ENCODE results near the gene PCSK5. TPM values are rescaled to one million over a fixed set of nuclear protein-coding genes. Genes with fewer than 3 reads are reported as not detected.

The PCSK5 gene
- polyA plus RNA-seq, 1 donor (not counting 4 experiments of a cell fraction or from before 2014, with no cell fraction given): 1.9 TPM

DNA sequence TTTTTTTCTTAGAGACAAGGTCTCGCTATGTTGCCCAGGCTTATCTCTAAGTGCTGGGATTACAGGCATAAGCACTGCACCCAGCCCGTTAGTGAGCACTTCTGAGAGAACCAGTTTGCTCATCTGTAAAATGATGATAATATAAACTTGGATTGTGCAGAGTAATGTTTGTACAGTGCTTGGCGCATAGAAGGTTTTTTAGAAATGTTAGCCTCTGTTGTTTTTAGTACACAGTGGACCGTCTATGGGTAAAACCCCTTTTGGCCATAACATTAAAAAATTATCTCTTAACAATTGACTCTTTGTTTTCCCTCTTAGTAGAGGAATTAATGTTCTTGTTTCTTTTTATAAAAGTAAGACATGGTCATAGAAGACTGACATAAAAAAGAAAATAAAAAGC, 202.1 kb downstream of the PCSK5 start:
- H4K20me1 ChIP-seq (ENCODE audit: control insufficient read depth, extremely low read depth, insufficient read depth, low read length): no peaks in the 10 kb centered on the region
- no peaks in the 10 kb centered on the region for H3K9me3 ChIP-seq (ENCODE audit: control insufficient read depth, low read depth, low read length)
- no peaks in the 10 kb centered on the region for H3K79me2 ChIP-seq (ENCODE audit: control insufficient read depth, insufficient read depth, low read length)
- no peaks in the 10 kb centered on the region for H3K27me3 ChIP-seq (ENCODE audit: control insufficient read depth, extremely low read depth, insufficient read depth, low read length)
- H3K4me2 ChIP-seq (ENCODE audit: control insufficient read depth, extremely low read depth, insufficient read depth, low read depth, low read length): no peak overlapping the region
- no peak for TF ChIP-seq CTCF (optimal IDR thresholded peaks at IDR 0.05 in 1 of 3, IDR thresholded peaks at IDR 0.05 in 1 of 3, conservative IDR thresholded peaks at IDR 0.05 in 1 of 3; ENCODE audit: extremely low read depth in 1 of 3, insufficient read depth in 2 of 3, low read length in 3 of 3)
- no peak for TF ChIP-seq EZH2 (IDR thresholded peaks at IDR 0.05; ENCODE audit: low read length)
- no peak for DNase-seq (ENCODE audit: low read depth, low spot score)
- no peaks in the 10 kb centered on the region for H3K9me1 ChIP-seq (ENCODE audit: control insufficient read depth, extremely low read depth, insufficient read depth, low read length)
- no peak overlapping the region for H3K9ac ChIP-seq (ENCODE audit: control insufficient read depth, extremely low read depth, insufficient read depth, low read length)
- FAIRE-seq: no peak
- no peak overlapping the region for H3K4me3 ChIP-seq (ENCODE audit: control insufficient read depth in 2 of 3, extremely low read depth in 1 of 3, insufficient read depth in 2 of 3, low read depth in 1 of 3, low read length in 3 of 3)
- H3K36me3 ChIP-seq (ENCODE audit: control insufficient read depth in 2 of 2, extremely low read depth in 1 of 2, insufficient read depth in 2 of 2, low read length in 2 of 2): no peaks in the 10 kb centered on the region
- no peak overlapping the region for H2AFZ ChIP-seq (ENCODE audit: control insufficient read depth, low read length)
- dilution Hi-C loops (cut with MboI; ENCODE audit: extremely low pct_ligation_motif_present, low sequenced_read_pairs): no loop called here
- no peak overlapping the region for H3K27ac ChIP-seq (ENCODE audit: control insufficient read depth, insufficient read depth, low read length)
- no peaks in the 10 kb centered on the region for H3K4me1 ChIP-seq (ENCODE audit: control insufficient read depth, extremely low read depth, insufficient read depth, low read length)

DNA sequence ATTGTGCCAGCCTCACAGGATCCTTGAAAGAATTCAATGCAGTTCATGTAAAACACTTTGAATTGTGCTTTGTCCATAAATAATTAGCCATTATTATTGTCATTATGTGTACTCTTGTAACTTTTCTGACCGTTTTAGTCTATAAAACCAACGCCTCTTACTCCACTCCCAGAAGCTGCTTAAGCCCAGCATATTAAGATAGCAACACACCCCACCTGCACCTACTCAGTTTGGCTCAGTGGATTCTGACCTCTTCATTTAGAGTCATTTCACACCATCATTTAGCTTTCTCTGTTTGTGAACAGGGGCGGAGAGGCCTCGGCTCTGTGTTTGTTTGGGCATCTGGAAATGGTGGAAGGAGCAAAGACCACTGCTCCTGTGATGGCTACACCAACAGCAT, 205.1 kb downstream of the PCSK5 start:
- H3K4me2 ChIP-seq (ENCODE audit: control insufficient read depth, extremely low read depth, insufficient read depth, low read depth, low read length): no peak overlapping the region
- no peak for DNase-seq (ENCODE audit: low read depth, low spot score)
- dilution Hi-C loops (cut with MboI; ENCODE audit: extremely low pct_ligation_motif_present, low sequenced_read_pairs): no loop called here

More for the DNA sequence above, 205.1 kb downstream of the PCSK5 start:
- Histone ChIP-seq H3K79me2 (ENCODE audit: control insufficient read depth, insufficient read depth, low read length) (no peaks in the 10 kb centered on the region), H4K20me1 (ENCODE audit: control insufficient read depth, extremely low read depth, insufficient read depth, low read length) (no peaks in the 10 kb centered on the region), H3K27ac (ENCODE audit: control insufficient read depth, insufficient read depth, low read length) (no peak overlapping the region), H3K4me3 (ENCODE audit: control insufficient read depth in 2 of 3, extremely low read depth in 1 of 3, insufficient read depth in 2 of 3, low read depth in 1 of 3, low read length in 3 of 3) (no peak overlapping the region), H3K9ac (ENCODE audit: control insufficient read depth, extremely low read depth, insufficient read depth, low read length) (no peak overlapping the region), H3K4me1 (ENCODE audit: control insufficient read depth, extremely low read depth, insufficient read depth, low read length) (no peaks in the 10 kb centered on the region), H2AFZ (ENCODE audit: control insufficient read depth, low read length) (no peak overlapping the region), H3K27me3 (ENCODE audit: control insufficient read depth, extremely low read depth, insufficient read depth, low read length) (no peaks in the 10 kb centered on the region), H3K36me3 (ENCODE audit: control insufficient read depth in 2 of 2, extremely low read depth in 1 of 2, insufficient read depth in 2 of 2, low read length in 2 of 2) (no peaks in the 10 kb centered on the region), H3K9me3 (ENCODE audit: control insufficient read depth, low read depth, low read length) (no peaks in the 10 kb centered on the region), H3K9me1 (ENCODE audit: control insufficient read depth, extremely low read depth, insufficient read depth, low read length) (no peaks in the 10 kb centered on the region)
- FAIRE-seq: no peak
- no peak for TF ChIP-seq CTCF (optimal IDR thresholded peaks at IDR 0.05 in 1 of 3, IDR thresholded peaks at IDR 0.05 in 1 of 3, conservative IDR thresholded peaks at IDR 0.05 in 1 of 3; ENCODE audit: extremely low read depth in 1 of 3, insufficient read depth in 2 of 3, low read length in 3 of 3)
- no peak for TF ChIP-seq EZH2 (IDR thresholded peaks at IDR 0.05; ENCODE audit: low read length)
